ENCODE measurements around the gene IL36B.

Gene IL36B

DNA sequence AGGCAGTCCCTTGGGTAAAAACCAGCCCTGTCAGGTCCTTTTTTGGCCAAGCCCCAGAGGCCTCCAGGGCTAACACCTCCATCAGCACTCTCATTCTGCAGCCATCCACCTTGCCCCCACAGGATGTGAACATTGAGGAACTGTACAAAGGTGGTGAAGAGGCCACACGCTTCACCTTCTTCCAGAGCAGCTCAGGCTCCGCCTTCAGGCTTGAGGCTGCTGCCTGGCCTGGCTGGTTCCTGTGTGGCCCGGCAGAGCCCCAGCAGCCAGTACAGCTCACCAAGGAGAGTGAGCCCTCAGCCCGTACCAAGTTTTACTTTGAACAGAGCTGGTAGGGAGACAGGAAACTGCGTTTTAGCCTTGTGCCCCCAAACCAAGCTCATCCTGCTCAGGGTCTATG is 22.4 kb upstream of the IL36B start (continued):
- TF ChIP-seq, protein P1, sequence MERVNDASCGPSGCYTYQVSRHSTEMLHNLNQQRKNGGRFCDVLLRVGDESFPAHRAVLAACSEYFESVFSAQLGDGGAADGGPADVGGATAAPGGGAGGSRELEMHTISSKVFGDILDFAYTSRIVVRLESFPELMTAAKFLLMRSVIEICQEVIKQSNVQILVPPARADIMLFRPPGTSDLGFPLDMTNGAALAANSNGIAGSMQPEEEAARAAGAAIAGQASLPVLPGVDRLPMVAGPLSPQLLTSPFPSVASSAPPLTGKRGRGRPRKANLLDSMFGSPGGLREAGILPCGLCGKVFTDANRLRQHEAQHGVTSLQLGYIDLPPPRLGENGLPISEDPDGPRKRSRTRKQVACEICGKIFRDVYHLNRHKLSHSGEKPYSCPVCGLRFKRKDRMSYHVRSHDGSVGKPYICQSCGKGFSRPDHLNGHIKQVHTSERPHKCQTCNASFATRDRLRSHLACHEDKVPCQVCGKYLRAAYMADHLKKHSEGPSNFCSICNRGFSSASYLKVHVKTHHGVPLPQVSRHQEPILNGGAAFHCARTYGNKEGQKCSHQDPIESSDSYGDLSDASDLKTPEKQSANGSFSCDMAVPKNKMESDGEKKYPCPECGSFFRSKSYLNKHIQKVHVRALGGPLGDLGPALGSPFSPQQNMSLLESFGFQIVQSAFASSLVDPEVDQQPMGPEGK (CRISPR knock-in tag; IDR thresholded peaks at IDR 0.05; ENCODE audit: borderline replicate concordance): no peak

DNA sequence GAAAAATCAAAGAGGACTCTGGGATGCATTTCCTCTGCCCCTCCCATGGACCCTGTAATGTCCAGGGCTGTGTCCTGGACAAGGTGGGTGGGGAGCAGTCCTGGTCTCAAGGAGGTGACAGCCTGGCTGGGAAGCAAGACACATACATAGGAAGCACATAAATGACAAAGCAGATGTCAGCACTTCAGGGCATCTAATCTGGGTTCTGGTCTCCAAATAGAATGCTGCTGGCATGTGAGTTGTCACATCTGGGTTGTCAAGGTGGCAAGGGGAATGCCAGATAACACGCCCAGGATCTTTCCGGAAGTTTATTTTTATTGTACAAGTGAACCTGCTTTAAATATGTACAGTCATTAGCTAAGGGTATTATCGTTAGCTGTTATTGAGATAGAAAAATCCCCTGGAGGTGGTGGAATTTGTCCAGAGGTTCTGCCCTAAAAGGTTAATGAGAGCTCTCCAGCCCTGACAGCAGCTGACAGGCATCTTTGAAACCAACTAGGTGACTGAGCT is 20.7 kb upstream of the IL36B start:
- no peak for TF ChIP-seq ZC3H10 (CRISPR knock-in tag; IDR thresholded peaks at IDR 0.05)
- TF ChIP-seq, protein P2, sequence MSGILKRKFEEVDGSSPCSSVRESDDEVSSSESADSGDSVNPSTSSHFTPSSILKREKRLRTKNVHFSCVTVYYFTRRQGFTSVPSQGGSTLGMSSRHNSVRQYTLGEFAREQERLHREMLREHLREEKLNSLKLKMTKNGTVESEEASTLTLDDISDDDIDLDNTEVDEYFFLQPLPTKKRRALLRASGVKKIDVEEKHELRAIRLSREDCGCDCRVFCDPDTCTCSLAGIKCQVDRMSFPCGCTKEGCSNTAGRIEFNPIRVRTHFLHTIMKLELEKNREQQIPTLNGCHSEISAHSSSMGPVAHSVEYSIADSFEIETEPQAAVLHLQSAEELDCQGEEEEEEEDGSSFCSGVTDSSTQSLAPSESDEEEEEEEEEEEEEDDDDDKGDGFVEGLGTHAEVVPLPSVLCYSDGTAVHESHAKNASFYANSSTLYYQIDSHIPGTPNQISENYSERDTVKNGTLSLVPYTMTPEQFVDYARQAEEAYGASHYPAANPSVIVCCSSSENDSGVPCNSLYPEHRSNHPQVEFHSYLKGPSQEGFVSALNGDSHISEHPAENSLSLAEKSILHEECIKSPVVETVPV (CRISPR knock-in tag; IDR thresholded peaks at IDR 0.05): no peak
- no peak for TF ChIP-seq ZNF70 (CRISPR knock-in tag; IDR thresholded peaks at IDR 0.05)
- no peak for TF ChIP-seq ZNF8 (CRISPR knock-in tag; IDR thresholded peaks at IDR 0.05)
- TF ChIP-seq CSDC2 (CRISPR knock-in tag; IDR thresholded peaks at IDR 0.05): no peak
- ATAC-seq: no peak

DNA sequence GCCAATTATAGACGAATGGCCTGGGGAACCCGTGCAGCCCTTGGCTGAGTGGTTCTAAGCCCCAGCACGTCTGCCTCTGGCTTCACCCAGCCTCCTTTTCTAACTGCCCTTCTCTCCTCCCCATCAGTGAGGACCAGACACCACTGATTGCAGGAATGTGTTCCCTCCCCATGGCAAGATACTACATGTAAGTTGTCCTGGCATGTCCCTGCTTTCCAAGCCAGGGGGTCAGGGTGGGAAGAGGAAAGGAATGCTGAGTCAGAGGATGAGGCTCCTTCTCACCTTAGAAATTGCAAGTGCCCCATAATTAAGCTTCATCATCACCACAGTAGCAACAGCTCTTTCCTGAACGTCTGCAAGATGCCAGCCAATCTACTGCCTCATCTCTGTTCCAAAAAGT is 19.9 kb upstream of the IL36B start:
- TF ChIP-seq ARNTL (CRISPR knock-in tag; IDR thresholded peaks at IDR 0.05; ENCODE audit: borderline replicate concordance, low read depth): no peak
- ATAC-seq: no peak

DNA sequence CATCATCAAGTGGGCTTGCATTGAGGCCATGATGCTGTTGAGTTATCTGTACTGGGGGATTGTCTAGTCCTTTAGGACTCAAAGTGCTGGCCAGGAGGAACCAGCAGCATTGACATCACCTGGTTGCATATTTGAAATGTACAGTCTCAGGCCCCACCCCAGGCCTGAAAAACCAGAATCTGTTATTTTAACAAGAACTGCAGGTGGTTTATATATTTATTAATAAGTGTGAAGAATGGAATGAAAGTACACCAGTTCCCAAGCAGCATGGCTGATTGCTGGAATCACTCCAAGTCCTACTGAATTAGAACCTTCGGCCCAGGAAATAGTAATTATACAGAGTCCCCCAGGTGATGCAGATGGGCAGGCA is 17.9 kb upstream of the IL36B start:
- no peak for TF ChIP-seq PPARA (CRISPR knock-in tag; IDR thresholded peaks at IDR 0.05; ENCODE audit: borderline replicate concordance)
- TF ChIP-seq ZNF8 (CRISPR knock-in tag; IDR thresholded peaks at IDR 0.05): no peak
- TF ChIP-seq ZFP30 (CRISPR knock-in tag; IDR thresholded peaks at IDR 0.05): no peak
- no peak for TF ChIP-seq GLIS3 (CRISPR knock-in tag; IDR thresholded peaks at IDR 0.05)
- no peak for TF ChIP-seq RARB (CRISPR knock-in tag; IDR thresholded peaks at IDR 0.05)
- no peak for TF ChIP-seq OSR1 (CRISPR knock-in tag; IDR thresholded peaks at IDR 0.05)
- no peak for TF ChIP-seq SNAI2 (CRISPR knock-in tag; IDR thresholded peaks at IDR 0.05)
- no peak for TF ChIP-seq ZNF70 (CRISPR knock-in tag; IDR thresholded peaks at IDR 0.05)
- TF ChIP-seq, protein P1 (CRISPR knock-in tag; IDR thresholded peaks at IDR 0.05; ENCODE audit: borderline replicate concordance): no peak
- no peak for TF ChIP-seq TOX (CRISPR knock-in tag; IDR thresholded peaks at IDR 0.05; ENCODE audit: borderline replicate concordance)
- TF ChIP-seq ZFP3 (CRISPR knock-in tag; IDR thresholded peaks at IDR 0.05): no peak
- ATAC-seq: no peak

DNA sequence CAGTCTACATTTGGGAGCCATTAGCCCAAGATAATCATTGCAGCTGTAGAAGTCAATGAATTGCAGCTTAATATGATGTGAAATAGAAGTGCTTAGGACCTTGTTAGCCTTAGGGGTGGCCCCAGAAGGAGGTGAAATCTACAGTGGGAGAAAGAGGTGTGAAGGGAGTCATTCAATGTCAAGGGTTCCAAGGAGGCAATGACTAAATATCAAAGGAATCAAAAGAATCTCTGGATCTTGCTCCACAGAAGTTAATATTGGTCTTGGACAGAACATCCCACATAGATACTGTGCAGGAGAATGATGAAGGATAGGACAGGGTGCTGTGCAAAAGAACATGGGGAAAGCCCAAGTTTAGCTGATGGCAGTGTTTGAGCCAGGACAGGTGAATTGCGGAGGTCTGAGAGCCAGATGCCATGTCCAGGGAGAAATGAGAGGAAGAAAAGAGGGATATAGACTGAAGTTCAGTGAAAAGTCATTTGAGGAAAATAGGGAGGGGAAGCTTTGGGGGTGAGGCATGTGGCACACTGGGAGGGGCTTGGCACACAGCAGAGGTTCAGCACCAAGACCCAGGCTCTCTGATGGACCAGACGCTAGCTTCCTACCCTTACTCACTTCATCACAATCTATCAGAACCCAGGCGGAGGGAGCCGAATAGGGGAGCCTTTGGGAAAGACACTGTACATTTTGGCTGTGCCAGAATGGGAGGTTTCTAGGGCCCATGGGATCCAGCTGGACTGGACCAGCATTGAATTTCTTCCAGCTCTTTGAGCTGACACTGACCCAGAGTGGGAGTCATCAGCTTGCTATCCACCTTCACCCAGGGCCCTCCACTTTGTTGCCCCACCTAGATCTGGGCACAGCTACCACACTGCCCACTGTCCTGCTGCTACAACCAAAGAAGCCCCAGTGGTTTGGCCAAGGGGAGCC is 17.3 kb upstream of the IL36B start:
- ATAC-seq: no peak
- no peak for TF ChIP-seq ZFP30 (CRISPR knock-in tag; IDR thresholded peaks at IDR 0.05)

DNA sequence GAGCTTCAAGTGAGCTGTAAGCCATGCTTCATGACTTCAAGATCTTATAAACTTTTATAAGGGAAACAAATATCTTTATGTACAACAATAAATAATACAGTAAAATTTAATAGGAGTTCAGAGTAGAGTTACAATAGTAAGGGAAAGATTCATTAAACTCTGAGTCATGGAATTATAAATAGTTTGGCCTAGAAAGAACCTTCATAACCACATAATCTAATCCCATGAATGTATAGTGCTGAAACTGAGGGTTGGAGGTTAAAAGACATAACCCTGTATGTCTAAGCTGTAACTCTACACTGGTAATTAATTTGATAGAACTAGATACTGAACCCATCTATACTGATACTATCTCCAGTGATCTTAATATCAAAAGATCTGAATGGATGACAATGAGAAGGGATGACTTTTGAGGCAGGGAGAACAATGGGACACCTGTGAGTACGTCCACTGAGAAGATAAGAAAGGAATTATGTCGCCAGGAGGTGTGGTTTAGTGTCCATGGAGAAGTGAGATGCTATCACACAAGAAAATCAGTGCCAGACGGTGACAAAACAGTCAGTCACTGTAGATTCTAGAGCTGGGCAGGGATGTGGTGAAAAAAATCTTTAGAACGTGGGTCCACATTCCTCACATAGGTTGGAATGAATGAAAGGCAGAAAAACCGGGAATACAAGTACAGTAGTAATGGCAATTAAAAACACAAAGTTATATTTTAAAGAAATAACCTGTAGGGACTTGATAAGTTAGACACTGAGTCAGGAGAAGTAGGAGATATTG is 16.2 kb upstream of the IL36B start:
- ATAC-seq: no peak
- TF ChIP-seq, protein P2 (CRISPR knock-in tag; IDR thresholded peaks at IDR 0.05): no peak
- TF ChIP-seq CSDC2 (CRISPR knock-in tag; IDR thresholded peaks at IDR 0.05): no peak
- no peak for TF ChIP-seq TCF4 (CRISPR knock-in tag; IDR thresholded peaks at IDR 0.05; ENCODE audit: borderline replicate concordance)
- TF ChIP-seq ZNF70 (CRISPR knock-in tag; IDR thresholded peaks at IDR 0.05): no peak
- TF ChIP-seq, protein P3, sequence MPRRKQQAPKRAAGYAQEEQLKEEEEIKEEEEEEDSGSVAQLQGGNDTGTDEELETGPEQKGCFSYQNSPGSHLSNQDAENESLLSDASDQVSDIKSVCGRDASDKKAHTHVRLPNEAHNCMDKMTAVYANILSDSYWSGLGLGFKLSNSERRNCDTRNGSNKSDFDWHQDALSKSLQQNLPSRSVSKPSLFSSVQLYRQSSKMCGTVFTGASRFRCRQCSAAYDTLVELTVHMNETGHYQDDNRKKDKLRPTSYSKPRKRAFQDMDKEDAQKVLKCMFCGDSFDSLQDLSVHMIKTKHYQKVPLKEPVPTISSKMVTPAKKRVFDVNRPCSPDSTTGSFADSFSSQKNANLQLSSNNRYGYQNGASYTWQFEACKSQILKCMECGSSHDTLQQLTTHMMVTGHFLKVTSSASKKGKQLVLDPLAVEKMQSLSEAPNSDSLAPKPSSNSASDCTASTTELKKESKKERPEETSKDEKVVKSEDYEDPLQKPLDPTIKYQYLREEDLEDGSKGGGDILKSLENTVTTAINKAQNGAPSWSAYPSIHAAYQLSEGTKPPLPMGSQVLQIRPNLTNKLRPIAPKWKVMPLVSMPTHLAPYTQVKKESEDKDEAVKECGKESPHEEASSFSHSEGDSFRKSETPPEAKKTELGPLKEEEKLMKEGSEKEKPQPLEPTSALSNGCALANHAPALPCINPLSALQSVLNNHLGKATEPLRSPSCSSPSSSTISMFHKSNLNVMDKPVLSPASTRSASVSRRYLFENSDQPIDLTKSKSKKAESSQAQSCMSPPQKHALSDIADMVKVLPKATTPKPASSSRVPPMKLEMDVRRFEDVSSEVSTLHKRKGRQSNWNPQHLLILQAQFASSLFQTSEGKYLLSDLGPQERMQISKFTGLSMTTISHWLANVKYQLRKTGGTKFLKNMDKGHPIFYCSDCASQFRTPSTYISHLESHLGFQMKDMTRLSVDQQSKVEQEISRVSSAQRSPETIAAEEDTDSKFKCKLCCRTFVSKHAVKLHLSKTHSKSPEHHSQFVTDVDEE (CRISPR knock-in tag; IDR thresholded peaks at IDR 0.05): no peak
- TF ChIP-seq OSR1 (CRISPR knock-in tag; IDR thresholded peaks at IDR 0.05): no peak
- no peak for TF ChIP-seq ZC3H10 (CRISPR knock-in tag; IDR thresholded peaks at IDR 0.05)
- TF ChIP-seq, protein P1 (CRISPR knock-in tag; IDR thresholded peaks at IDR 0.05; ENCODE audit: borderline replicate concordance): no peak
- no peak for TF ChIP-seq ZFP30 (CRISPR knock-in tag; IDR thresholded peaks at IDR 0.05)
- no peak for TF ChIP-seq ESRRG (CRISPR knock-in tag; IDR thresholded peaks at IDR 0.05)
